Common myeloid progenitor, CD34-positive (primary cell): Measurements from ENCODE around the gene LZTFL1.
A peak's percentile ranks its signal among the peaks of the same experiment; 100 is the strongest.

Source experiments
- CTCF ChIA-PET: fragments of 350-600 bp; sonication (Branson Sonifier 250); formaldehyde crosslinking; loops from one replicate; lab custom pipeline; 2021; ENCODE audit warnings: antibody characterized with exemption; lab: Charles Lee
- POLR2A ChIA-PET: fragments of 350-600 bp; sonication (Branson Sonifier 250); formaldehyde crosslinking; loops from one replicate; lab custom pipeline; 2021; ENCODE audit warnings: antibody characterized with exemption; lab: Charles Lee
- DNase-seq, 3 donors: peaks; one replicate each; pipeline versions ENCODE4 v3.0.0 to v3.0.0-alpha.2; 2013
- H3K27ac ChIP-seq, 2 experiments: 1 replicate in 1 of 2; 2 replicates in 1 of 2; pipeline ENCODE4 v1.7.0; 2013; ENCODE audit warnings: inconsistent platforms in 2 of 2, low read length in 2 of 2, mild to moderate bottlenecking in 2 of 2, low read depth in 1 of 2, moderate library complexity in 1 of 2; ENCODE audit not compliant: severe bottlenecking in 2 of 2, insufficient read depth in 1 of 2, poor library complexity in 1 of 2
- H3K27me3 ChIP-seq, 5 experiments: replicated peaks in 2 of 5; 1 replicate in 3 of 5; 2 replicates in 2 of 5; pipeline versions ENCODE4 v1.6.1 to v1.7.0; 2013; ENCODE audit warnings: low read length in 4 of 5, mild to moderate bottlenecking in 2 of 5, moderate library complexity in 2 of 5, inconsistent platforms in 1 of 5; ENCODE audit not compliant: insufficient read depth in 5 of 5, control insufficient read depth in 4 of 5
- H3K36me3 ChIP-seq, 4 experiments: 1 replicate in 2 of 4; 2 replicates in 2 of 4; pipeline versions ENCODE4 v1.6.1 to v1.7.0; 2013; ENCODE audit warnings: low read length in 3 of 4, control low read depth in 1 of 4, mild to moderate bottlenecking in 1 of 4; ENCODE audit not compliant: control insufficient read depth in 4 of 4, insufficient read depth in 4 of 4
- H3K4me1 ChIP-seq, 4 experiments: 1 replicate in 3 of 4; 2 replicates in 1 of 4; pipeline versions ENCODE4 v1.6.1 to v1.7.1; 2013; ENCODE audit warnings: low read length in 3 of 4, mild to moderate bottlenecking in 3 of 4, control low read depth in 1 of 4, inconsistent platforms in 1 of 4, moderate library complexity in 1 of 4; ENCODE audit not compliant: control insufficient read depth in 4 of 4, insufficient read depth in 4 of 4; ENCODE audit errors: control extremely low read depth in 1 of 4
- H3K4me3 ChIP-seq, 7 experiments: 1 replicate in 4 of 7; 2 replicates in 3 of 7; pipeline versions ENCODE4 v1.5.1 to v1.7.0; 2013; ENCODE audit warnings: mild to moderate bottlenecking in 7 of 7, low read length in 6 of 7, moderate library complexity in 6 of 7, inconsistent platforms in 2 of 7, low read depth in 2 of 7, control low read depth in 1 of 7; ENCODE audit not compliant: insufficient read depth in 4 of 7, control insufficient read depth in 1 of 7; ENCODE audit errors: extremely low read depth in 1 of 7
- H3K9me3 ChIP-seq, 5 experiments: 1 replicate in 4 of 5; 2 replicates in 1 of 5; pipeline versions ENCODE4 v1.6.1 to v1.7.1; 2013; ENCODE audit warnings: low read length in 4 of 5, mild to moderate bottlenecking in 2 of 5, inconsistent platforms in 1 of 5, low read depth in 1 of 5, moderate library complexity in 1 of 5; ENCODE audit not compliant: control insufficient read depth in 4 of 5, insufficient read depth in 2 of 5; ENCODE audit errors: control extremely low read depth in 1 of 5
- WGBS: methylation state at CpG from one replicate; pipeline ENCODE4 v1.1.5; 2013; ENCODE audit not compliant: insufficient coverage; 5-methylcytosine and 5-hydroxymethylcytosine counted together

The LZTFL1 gene

GRCh38 chr3:45873036-45873435 is 31.1 kb upstream of the LZTFL1 start:
- no peak for DNase-seq
- Histone ChIP-seq H3K9me3 (peaks cover 0 to 6% (median 0%) of the 10 kb centered on the region in 5 experiments), H3K27me3 (no peaks in the 10 kb centered on the region), H3K36me3 (no peaks in the 10 kb centered on the region), H3K4me1 (peaks cover 5 to 33% (median 25%) of the 10 kb centered on the region in 4 experiments), H3K27ac (no peak overlapping the region), H3K4me3 (no peak overlapping the region)
- ChIA-PET POLR2A (no interaction called here), CTCF (interaction anchor here (1.3 kb wide), 1 partner anchor 41 kb away, joined by 3 read pairs; no protein-coding TSS in a partner anchor)

GRCh38 chr3:45872569-45872968 is 30.6 kb upstream of the LZTFL1 start:
- 89% methylated on average over 2 of the region's 2 CpGs for WGBS
- Histone ChIP-seq H3K4me3 (no peak overlapping the region), H3K9me3 (peaks cover 0 to 6% (median 0%) of the 10 kb centered on the region in 5 experiments), H3K27me3 (no peaks in the 10 kb centered on the region), H3K4me1 (peaks cover 5 to 35% (median 25%) of the 10 kb centered on the region in 4 experiments), H3K36me3 (no peaks in the 10 kb centered on the region), H3K27ac (no peak overlapping the region)
- CTCF ChIA-PET = interaction anchor here (1.3 kb wide), 1 partner anchor 41 kb away, joined by 3 read pairs; no protein-coding TSS in a partner anchor
- DNase-seq = peak in 1 of 3 donors; percentile 31
- POLR2A ChIA-PET = no interaction called here

GRCh38 chr3:45871780-45872179 is 29.9 kb upstream of the LZTFL1 start:
- H3K4me1 ChIP-seq = peaks cover 5 to 36% (median 25%) of the 10 kb centered on the region in 4 experiments
- ChIA-PET CTCF (interaction anchor here (1.3 kb wide), 1 partner anchor 40 kb away, joined by 3 read pairs; no protein-coding TSS in a partner anchor), POLR2A (no interaction called here)
- peaks cover 0 to 6% (median 0%) of the 10 kb centered on the region in 5 experiments for H3K9me3 ChIP-seq
- no peak overlapping the region for H3K27ac ChIP-seq
- no peaks in the 10 kb centered on the region for H3K36me3 ChIP-seq
- no peak overlapping the region for H3K4me3 ChIP-seq
- 97% methylated on average over 5 of the region's 6 CpGs for whole genome bisulfite sequencing
- no peaks in the 10 kb centered on the region for H3K27me3 ChIP-seq
- no peak for DNase-seq

GRCh38 chr3:45870099-45870498 is 28.2 kb upstream of the LZTFL1 start:
- H3K36me3 ChIP-seq = no peaks in the 10 kb centered on the region
- ChIA-PET POLR2A (interaction anchor here (0.7 to 0.9 kb wide), 2 partner anchors 26 to 28 kb away, joined by 3 read pairs; no protein-coding TSS in a partner anchor), CTCF (no interaction called here)
- DNase-seq = peak; percentile 72 to 99 (median 95)
- peaks cover 5 to 39% (median 27%) of the 10 kb centered on the region in 4 experiments for H3K4me1 ChIP-seq
- no peaks in the 10 kb centered on the region for H3K27me3 ChIP-seq
- H3K9me3 ChIP-seq = peaks cover 0 to 6% (median 0%) of the 10 kb centered on the region in 5 experiments
- H3K27ac ChIP-seq = no peak overlapping the region
- 18% methylated on average over 3 of the region's 4 CpGs for WGBS
- no peak overlapping the region for H3K4me3 ChIP-seq

- H3K27me3 ChIP-seq = no peaks in the 10 kb centered on the region
- H3K4me1 ChIP-seq = peaks cover 5 to 39% (median 29%) of the 10 kb centered on the region in 4 experiments
- H3K36me3 ChIP-seq = no peaks in the 10 kb centered on the region
- ChIA-PET CTCF (no interaction called here), POLR2A (interaction anchor here (0.7 to 0.9 kb wide), 2 partner anchors 26 to 27 kb away, joined by 3 read pairs; no protein-coding TSS in a partner anchor)
- no peak overlapping the region for H3K4me3 ChIP-seq
- H3K27ac ChIP-seq = no peak overlapping the region
- peak in 1 of 3 donors; percentile 36 for DNase-seq
- no CpG with 5 or more reads among the region's 3 CpGs for WGBS
- H3K9me3 ChIP-seq = peaks cover 0 to 6% (median 0%) of the 10 kb centered on the region in 5 experiments
Measured at GRCh38 chr3:45869638-45870037, 27.7 kb upstream of the LZTFL1 start.

- Histone ChIP-seq H3K27me3 (no peaks in the 10 kb centered on the region), H3K4me3 (peak overlapping the region in 1 of 7 experiments; percentile 5), H3K4me1 (peaks cover 5 to 39% (median 28%) of the 10 kb centered on the region in 4 experiments), H3K27ac (no peak overlapping the region), H3K9me3 (peaks cover 0 to 5% (median under 1%) of the 10 kb centered on the region in 5 experiments), H3K36me3 (no peaks in the 10 kb centered on the region)
- POLR2A ChIA-PET = interaction anchor here (0.6 to 1.4 kb wide), 2 partner anchors 26 to 525 kb away, joined by 3 to 5 read pairs; no protein-coding TSS in a partner anchor
- CTCF ChIA-PET = no interaction called here
- no peak for DNase-seq
- 90% methylated on average over 2 of the region's 2 CpGs for WGBS
Measured at GRCh38 chr3:45868650-45869049, 26.7 kb upstream of the LZTFL1 start.

GRCh38 chr3:45868213-45868612 is 26.3 kb upstream of the LZTFL1 start:
- CTCF ChIA-PET = no interaction called here
- POLR2A ChIA-PET = interaction anchor here (0.6 to 1.4 kb wide), 2 partner anchors 26 to 525 kb away, joined by 3 to 5 read pairs; no protein-coding TSS in a partner anchor
- DNase-seq = peak; percentile 51 to 88 (median 85)
- peaks cover 5 to 39% (median 28%) of the 10 kb centered on the region in 4 experiments for H3K4me1 ChIP-seq
- H3K36me3 ChIP-seq = no peaks in the 10 kb centered on the region
- H3K4me3 ChIP-seq = peak overlapping the region in 1 of 7 experiments; percentile 5
- peaks cover 0 to 5% (median 0%) of the 10 kb centered on the region in 5 experiments for H3K9me3 ChIP-seq
- 0% methylated on average over 2 of the region's 2 CpGs for WGBS
- H3K27me3 ChIP-seq = no peaks in the 10 kb centered on the region
- H3K27ac ChIP-seq = no peak overlapping the region
